Ishikawa (cell line): ENCODE results near the gene PCBD2.

Source experiments
- CEBPB ChIP-seq: IDR thresholded peaks from 2 replicates; pipeline ENCODE4 v1.6.1; 2012
- CREB1 ChIP-seq: IDR thresholded peaks from 2 replicates; pipeline ENCODE4 v1.6.1; 2012; ENCODE audit warnings: low read depth
- EGR1 ChIP-seq: IDR thresholded peaks from 2 replicates; pipeline ENCODE4 v1.6.1; 2012
- EP300 ChIP-seq: IDR thresholded peaks from 2 replicates; pipeline ENCODE4 v1.6.1; 2012; ENCODE audit warnings: borderline replicate concordance
- FOXM1 ChIP-seq: IDR thresholded peaks from 2 replicates; pipeline ENCODE4 v1.6.1; 2012; ENCODE audit warnings: low read depth, borderline replicate concordance
- MAX ChIP-seq: IDR thresholded peaks from 2 replicates; pipeline ENCODE4 v1.6.1; 2012
- NFIC ChIP-seq: IDR thresholded peaks from 2 replicates; pipeline ENCODE4 v1.6.1; 2012
- RAD21 ChIP-seq: IDR thresholded peaks from 2 replicates; pipeline ENCODE4 v1.6.1; 2012; ENCODE audit warnings: low read depth
- TAF1 ChIP-seq: IDR thresholded peaks from 2 replicates; pipeline ENCODE4 v1.6.1; 2012; ENCODE audit warnings: low read depth, mild to moderate bottlenecking
- TCF12 ChIP-seq: IDR thresholded peaks from 2 replicates; pipeline ENCODE4 v1.6.1; 2012; ENCODE audit warnings: low read depth
- TEAD4 ChIP-seq: IDR thresholded peaks from 2 replicates; pipeline ENCODE4 v1.6.1; 2012
- USF1 ChIP-seq: IDR thresholded peaks from 2 replicates; pipeline ENCODE4 v1.6.1; 2012
- YY1 ChIP-seq: IDR thresholded peaks from 2 replicates; pipeline ENCODE4 v1.6.1; 2012; ENCODE audit warnings: low read depth
- ZBTB7A ChIP-seq: IDR thresholded peaks from 2 replicates; pipeline ENCODE4 v1.6.1; 2012; ENCODE audit warnings: low read depth
- TF ChIP-seq, protein P1 (sequence below): IDR thresholded peaks from 2 replicates; pipeline ENCODE4 v1.6.1; 2012; ENCODE audit warnings: low read depth, mild to moderate bottlenecking

The PCBD2 gene

GRCh38 chr5:134920848-134921575, 16.1 kb downstream of the PCBD2 start:
- TF ChIP-seq CEBPB, result no peak
- TF ChIP-seq RAD21, result no peak
- TF ChIP-seq TCF12, result no peak
- no peak for TF ChIP-seq CREB1
- no peak for TF ChIP-seq USF1
- no peak for TF ChIP-seq FOXM1
- no peak for TF ChIP-seq NFIC
- no peak for TF ChIP-seq YY1
- TF ChIP-seq EP300, result no peak
- TF ChIP-seq ZBTB7A, result no peak
- TF ChIP-seq, protein P1, sequence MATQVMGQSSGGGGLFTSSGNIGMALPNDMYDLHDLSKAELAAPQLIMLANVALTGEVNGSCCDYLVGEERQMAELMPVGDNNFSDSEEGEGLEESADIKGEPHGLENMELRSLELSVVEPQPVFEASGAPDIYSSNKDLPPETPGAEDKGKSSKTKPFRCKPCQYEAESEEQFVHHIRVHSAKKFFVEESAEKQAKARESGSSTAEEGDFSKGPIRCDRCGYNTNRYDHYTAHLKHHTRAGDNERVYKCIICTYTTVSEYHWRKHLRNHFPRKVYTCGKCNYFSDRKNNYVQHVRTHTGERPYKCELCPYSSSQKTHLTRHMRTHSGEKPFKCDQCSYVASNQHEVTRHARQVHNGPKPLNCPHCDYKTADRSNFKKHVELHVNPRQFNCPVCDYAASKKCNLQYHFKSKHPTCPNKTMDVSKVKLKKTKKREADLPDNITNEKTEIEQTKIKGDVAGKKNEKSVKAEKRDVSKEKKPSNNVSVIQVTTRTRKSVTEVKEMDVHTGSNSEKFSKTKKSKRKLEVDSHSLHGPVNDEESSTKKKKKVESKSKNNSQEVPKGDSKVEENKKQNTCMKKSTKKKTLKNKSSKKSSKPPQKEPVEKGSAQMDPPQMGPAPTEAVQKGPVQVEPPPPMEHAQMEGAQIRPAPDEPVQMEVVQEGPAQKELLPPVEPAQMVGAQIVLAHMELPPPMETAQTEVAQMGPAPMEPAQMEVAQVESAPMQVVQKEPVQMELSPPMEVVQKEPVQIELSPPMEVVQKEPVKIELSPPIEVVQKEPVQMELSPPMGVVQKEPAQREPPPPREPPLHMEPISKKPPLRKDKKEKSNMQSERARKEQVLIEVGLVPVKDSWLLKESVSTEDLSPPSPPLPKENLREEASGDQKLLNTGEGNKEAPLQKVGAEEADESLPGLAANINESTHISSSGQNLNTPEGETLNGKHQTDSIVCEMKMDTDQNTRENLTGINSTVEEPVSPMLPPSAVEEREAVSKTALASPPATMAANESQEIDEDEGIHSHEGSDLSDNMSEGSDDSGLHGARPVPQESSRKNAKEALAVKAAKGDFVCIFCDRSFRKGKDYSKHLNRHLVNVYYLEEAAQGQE, result no peak
- no peak for TF ChIP-seq MAX
- no peak for TF ChIP-seq TEAD4
- no peak for TF ChIP-seq EGR1
- TF ChIP-seq TAF1, result no peak

- TF ChIP-seq TEAD4, result no peak
Measured at GRCh38 chr5:134932508-134932907, 27.6 kb downstream of the PCBD2 start.

DNA sequence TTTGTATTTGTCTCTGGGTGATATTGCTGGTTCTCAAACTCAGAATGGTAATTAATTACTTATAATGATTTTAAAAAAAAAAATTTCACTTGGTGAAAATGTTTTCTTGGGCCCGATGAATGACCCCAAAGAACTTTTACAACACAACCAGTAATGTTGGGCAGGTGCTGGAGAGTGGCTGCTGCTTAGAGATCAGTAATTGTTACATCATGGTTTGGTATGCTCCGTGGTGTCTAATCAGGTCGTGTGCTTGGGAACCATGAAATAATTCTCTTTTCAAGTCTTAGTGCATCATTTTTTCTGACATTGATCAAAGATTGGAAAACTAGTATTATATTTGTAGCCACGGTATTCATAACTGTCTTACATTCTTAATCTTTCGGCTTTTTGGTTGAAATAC, 29.3 kb downstream of the PCBD2 start:
- TF ChIP-seq CEBPB, result no peak
- TF ChIP-seq FOXM1, result no peak
- no peak for TF ChIP-seq YY1
- no peak for TF ChIP-seq USF1
- no peak for TF ChIP-seq MAX
- TF ChIP-seq ZBTB7A, result no peak

DNA sequence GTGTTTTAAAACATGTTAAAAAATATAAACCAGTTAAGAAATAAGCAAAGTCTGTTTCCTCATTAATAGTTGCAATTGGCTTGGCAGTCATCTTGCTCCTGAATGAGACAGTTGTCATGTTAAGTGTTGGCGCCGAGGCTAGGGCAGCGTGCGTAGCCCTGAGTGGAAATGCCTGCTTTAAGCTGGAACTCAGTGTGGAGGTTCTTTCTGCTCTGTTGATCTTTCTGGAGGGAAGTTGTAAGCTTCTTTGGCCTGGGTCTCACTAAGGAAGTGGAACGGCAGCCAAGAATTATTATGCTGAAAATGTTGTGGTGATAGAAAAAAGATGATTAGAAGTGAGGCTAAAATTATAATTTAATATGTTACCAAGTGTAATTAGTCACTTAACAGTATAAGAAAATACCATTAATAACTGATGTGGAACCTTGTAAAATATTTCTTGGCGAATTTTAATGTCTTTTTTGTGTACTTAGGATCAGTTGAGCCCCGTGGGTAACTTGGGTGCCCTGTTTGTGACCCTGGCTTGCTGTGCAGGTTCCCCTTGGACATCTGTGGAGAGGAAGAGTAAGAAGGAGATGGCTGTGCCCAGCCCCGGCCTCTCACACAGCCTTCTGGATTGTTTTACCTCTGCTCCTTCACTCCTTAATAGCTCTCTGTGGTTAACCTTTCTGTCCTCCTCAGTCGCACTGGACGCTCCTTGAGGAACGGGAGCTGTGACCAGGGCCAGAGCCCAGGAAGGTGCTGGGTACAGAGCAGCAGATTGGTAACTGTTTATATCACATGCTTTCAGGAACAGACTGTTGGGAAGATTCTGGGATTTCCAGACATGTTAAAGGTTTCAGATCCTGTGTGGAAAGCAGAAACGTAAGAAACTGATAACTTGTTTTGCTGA, 31.0 kb downstream of the PCBD2 start:
- TF ChIP-seq, protein P1, result no peak
- TF ChIP-seq TCF12 (no peak), TAF1 (no peak), ZBTB7A (no peak), EGR1 (no peak), YY1 (no peak), USF1 (no peak), NFIC (no peak), TEAD4 (no peak), EP300 (no peak)

GRCh38 chr5:134937526-134937925, 32.6 kb downstream of the PCBD2 start:
- TF ChIP-seq TEAD4 (no peak), NFIC (no peak)

DNA sequence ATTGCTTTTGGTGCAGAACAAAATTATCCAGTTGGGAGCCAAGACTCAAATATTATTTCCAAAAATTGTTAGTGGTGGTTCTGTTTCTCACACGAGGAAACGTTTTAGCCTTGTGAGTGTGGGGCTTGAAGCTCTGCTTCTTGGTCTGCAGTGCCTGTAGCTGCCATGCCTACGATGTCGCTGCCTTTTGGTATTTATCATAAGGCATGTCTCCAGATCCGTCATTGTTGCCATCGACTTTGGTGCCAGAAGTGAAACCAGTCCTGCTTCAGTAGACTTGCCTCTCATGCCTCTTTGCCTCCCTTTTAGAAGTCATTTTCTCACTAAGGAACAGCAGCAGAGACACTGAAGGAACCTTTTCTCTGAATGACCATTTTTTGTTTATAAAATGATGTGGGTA, 33.1 kb downstream of the PCBD2 start:
- TF ChIP-seq CREB1 (no peak), TEAD4 (no peak), FOXM1 (no peak), YY1 (no peak), NFIC (no peak)
